Measurements from ENCODE around the gene HOXC9. TPM values are rescaled to one million over a fixed set of nuclear protein-coding genes. Genes with fewer than 3 reads are reported as not detected.

HOXC9 gene
- total RNA-seq, 1 experiment from 2014 or later: 11.3 TPM

GRCh38 chr12:54003625-54004024, 3.7 kb downstream of the HOXC9 start:
- ATAC-seq (no peak), DNase-seq (ENCODE audit: low read depth, low spot score) (no peak)
- no peaks in the 10 kb centered on the region for H3K9me3 ChIP-seq (ENCODE audit: control insufficient read depth in 1 of 2, insufficient read depth in 1 of 2, low read depth in 1 of 2, low read length in 2 of 2)
- ChIA-PET POLR2A (no interaction called here), RAD21 (ENCODE audit: low non-redundant PET in 1 of 2, low total read pairs in 2 of 2, uncharacterized antibody in 2 of 2, unreplicated experiment in 2 of 2) (interaction anchor here in 1 of 2 experiments (0.6 kb wide), 1 partner anchor 9 kb away, joined by 3 read pairs; no protein-coding TSS in a partner anchor), CTCF (interaction anchor here (0.7 to 2.2 kb wide), 6 partner anchors 14 to 211 kb away, joined by 3 to 8 read pairs (median 4); partner anchors contain the start of gene HOXC10)
- peaks cover 21% of the 10 kb centered on the region for H3K79me2 ChIP-seq (ENCODE audit: insufficient read depth, low read length)
- H3K36me3 ChIP-seq (ENCODE audit: control insufficient read depth in 1 of 2, insufficient read depth in 2 of 2, low read length in 2 of 2): peaks cover 0 to 6% of the 10 kb centered on the region in 2 experiments; a peak in 1 of 4 replicates
- H2AFZ ChIP-seq (ENCODE audit: low read depth, low read length, poor library complexity, severe bottlenecking): no peak overlapping the region
- H3K27ac ChIP-seq (ENCODE audit: low read depth, low read length): no peak overlapping the region
- H4K20me1 ChIP-seq (ENCODE audit: insufficient read depth): no peaks in the 10 kb centered on the region
- BruUV-seq (replicated peaks): no TSS peak
- H3K4me2 ChIP-seq (ENCODE audit: low read length): no peak overlapping the region
- H3K9ac ChIP-seq (ENCODE audit: low read length): no peak overlapping the region
- no peaks in the 10 kb centered on the region for H3K9me2 ChIP-seq (ENCODE audit: insufficient read depth)
- H3K4me3 ChIP-seq (replicated peaks in 1 of 2; ENCODE audit: low read depth in 1 of 2, low read length in 2 of 2): no peak overlapping the region
- intact Hi-C loops (cut with micrococcal nuclease): no loop called here
- H3K27me3 ChIP-seq (ENCODE audit: insufficient read depth, low read length): no peaks in the 10 kb centered on the region
- no peak for TF ChIP-seq JUND (IDR thresholded peaks at IDR 0.05)
- peaks cover 10 to 25% of the 10 kb centered on the region in 2 experiments for H3K4me1 ChIP-seq (ENCODE audit: control insufficient read depth in 1 of 2, insufficient read depth in 2 of 2, low read length in 2 of 2)

- Histone ChIP-seq H2AFZ (ENCODE audit: low read depth, low read length, poor library complexity, severe bottlenecking) (no peak overlapping the region), H3K27ac (ENCODE audit: low read depth, low read length) (no peak overlapping the region), H3K9me3 (ENCODE audit: control insufficient read depth in 1 of 2, insufficient read depth in 1 of 2, low read depth in 1 of 2, low read length in 2 of 2) (no peaks in the 10 kb centered on the region), H3K27me3 (ENCODE audit: insufficient read depth, low read length) (no peaks in the 10 kb centered on the region), H3K9ac (ENCODE audit: low read length) (no peak overlapping the region), H3K9me2 (ENCODE audit: insufficient read depth) (no peaks in the 10 kb centered on the region), H3K79me2 (ENCODE audit: insufficient read depth, low read length) (peaks cover 17% of the 10 kb centered on the region), H3K4me2 (ENCODE audit: low read length) (no peak overlapping the region), H4K20me1 (ENCODE audit: insufficient read depth) (no peaks in the 10 kb centered on the region), H3K4me3 (replicated peaks in 1 of 2; ENCODE audit: low read depth in 1 of 2, low read length in 2 of 2) (no peak overlapping the region), H3K4me1 (ENCODE audit: control insufficient read depth in 1 of 2, insufficient read depth in 2 of 2, low read length in 2 of 2) (peaks cover 5 to 19% of the 10 kb centered on the region in 2 experiments), H3K36me3 (ENCODE audit: control insufficient read depth in 1 of 2, insufficient read depth in 2 of 2, low read length in 2 of 2) (peaks cover 0 to 6% of the 10 kb centered on the region in 2 experiments; a peak in 1 of 4 replicates)
- DNase-seq (ENCODE audit: low read depth, low spot score) (no peak), ATAC-seq (no peak)
- ChIA-PET RAD21 (ENCODE audit: low non-redundant PET in 1 of 2, low total read pairs in 2 of 2, uncharacterized antibody in 2 of 2, unreplicated experiment in 2 of 2) (no interaction called here), POLR2A (no interaction called here), CTCF (interaction anchor here (0.7 to 2.2 kb wide), 9 partner anchors 13 to 251 kb away, joined by 3 to 15 read pairs (median 3); partner anchors contain the start of gene HOXC10)
- TF ChIP-seq POLR2A (IDR thresholded peaks at IDR 0.05; ENCODE audit: borderline replicate concordance, extremely low read depth, insufficient read depth, insufficient read length) (no peak), CTCF (IDR thresholded peaks at IDR 0.05 in 2 of 3, conservative IDR thresholded peaks at IDR 0.05 in 1 of 3; ENCODE audit: borderline replicate concordance in 1 of 3, insufficient read depth in 1 of 3, low read depth in 2 of 3, low read length in 2 of 3) (peak in 2 of 3 experiments; percentile 9 to 20; a peak in 1 of 6 replicates)
- no TSS peak for BruUV-seq (replicated peaks)
- intact Hi-C loops (cut with micrococcal nuclease): no loop called here
Observed at GRCh38 chr12:54004063-54004840, 4.3 kb downstream of the HOXC9 start.

All from HCT116 (cell line).